Natural killer cell treated with Interleukin-12 subunit alpha and Interleukin-12 subunit beta and Interleukin-15 and Interleukin-18, amount 100 ng/mL, for 72 hours (primary cell): ENCODE measurements around the gene MARCHF9. TPM values are rescaled to one million over a fixed set of nuclear protein-coding genes. Genes with fewer than 3 reads are reported as not detected.

Experiments
- ATAC-seq, 2 donors: fragments of 150-1000 bp; cut with Tn5 transposase in 1 of 2; sonication (Bioruptor Pico), chemical (Tn5 transposase) in 1 of 2; 2 replicates each; pipeline ENCODE4 v1.10.0; 2021
- DNase-seq: peaks from one replicate; pipeline ENCODE4 v3.0.0; 2022; ENCODE audit warnings: low spot score
- H3K27ac Mint-ChIP-seq, 2 donors: 1 replicate in 1 of 2; 2 replicates in 1 of 2; pipeline ENCODE4 v1.8.0; 2022; ENCODE audit warnings: mixed read lengths in 2 of 2, mild to moderate bottlenecking in 1 of 2, moderate library complexity in 1 of 2
- H3K27me3 Mint-ChIP-seq, 2 donors: 1 replicate in 1 of 2; 2 replicates in 1 of 2; pipeline ENCODE4 v1.8.0; 2022; ENCODE audit warnings: mixed read lengths in 2 of 2
- H3K36me3 Mint-ChIP-seq: one replicate; pipeline ENCODE4 v1.8.0; 2022; ENCODE audit warnings: mixed read lengths
- H3K4me1 Mint-ChIP-seq, 2 donors: 1 replicate in 1 of 2; 2 replicates in 1 of 2; pipeline ENCODE4 v1.8.0; 2022; ENCODE audit warnings: low read depth in 2 of 2, mixed read lengths in 2 of 2, mild to moderate bottlenecking in 1 of 2
- H3K4me3 Mint-ChIP-seq: one replicate; pipeline ENCODE4 v1.8.0; 2022; ENCODE audit warnings: mixed read lengths
- H3K9me3 Mint-ChIP-seq: 2 replicates; pipeline ENCODE4 v1.8.0; 2022; ENCODE audit warnings: mixed read lengths
- total RNA-seq, 2 donors: library from RNA; stranded (reverse); gene quantifications; one replicate each; pipeline ENCODE4 v1.2.3, GENCODE V29; 2022

MARCHF9 gene
- total RNA-seq, 2 donors from 2014 or later, result 15.8 to 17.0 TPM

DNA sequence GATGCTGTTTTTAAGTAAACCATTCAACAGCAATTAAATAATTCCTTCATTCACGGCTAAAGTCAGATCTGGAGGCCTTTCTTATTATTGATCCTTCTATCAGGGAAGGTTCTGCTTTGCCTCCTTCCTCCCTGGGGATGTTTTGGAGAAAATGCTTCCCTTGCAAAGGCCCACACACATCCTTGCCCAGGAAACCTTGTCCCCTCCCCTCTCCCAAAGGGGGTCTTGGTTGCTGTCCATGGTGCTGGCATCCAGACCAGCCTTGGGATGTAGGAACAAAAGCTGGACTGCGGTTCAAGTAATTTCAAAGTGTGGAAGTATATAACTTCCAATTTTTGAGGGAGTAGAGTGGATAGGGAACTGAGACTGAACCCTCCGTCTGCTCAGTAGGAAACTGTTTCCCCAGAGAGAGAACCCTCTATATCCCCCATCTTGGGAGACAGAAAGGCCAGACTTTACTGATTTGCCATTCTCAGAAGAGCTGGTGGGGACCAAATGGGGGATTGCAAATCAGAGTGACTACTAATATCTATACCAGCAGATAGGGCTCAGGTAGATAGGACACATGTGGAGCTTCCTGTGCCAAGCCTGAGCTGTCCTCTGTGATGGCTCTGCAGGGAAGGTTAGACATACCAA lies 5.6 kb downstream of the MARCHF9 start:
- Mint-ChIP-seq H3K4me3 (no peak overlapping the region), H3K27ac (no peak overlapping the region), H3K4me1 (peaks cover 32 to 45% of the 10 kb centered on the region in 2 donors), H3K9me3 (no peaks in the 10 kb centered on the region), H3K27me3 (peaks cover 8 to 13% of the 10 kb centered on the region in 2 donors), H3K36me3 (no peaks in the 10 kb centered on the region)
- DNase-seq (peak; percentile 20), ATAC-seq (no peak)

GRCh38 chr12:57761391-57761998 lies 6.6 kb downstream of the MARCHF9 start:
- peaks cover 9 to 17% of the 10 kb centered on the region in 2 donors for H3K27me3 Mint-ChIP-seq
- H3K27ac Mint-ChIP-seq, result no peak overlapping the region
- no peaks in the 10 kb centered on the region for H3K9me3 Mint-ChIP-seq
- DNase-seq, result no peak
- no peak for ATAC-seq
- H3K4me1 Mint-ChIP-seq, result peaks cover 34 to 47% of the 10 kb centered on the region in 2 donors
- no peaks in the 10 kb centered on the region for H3K36me3 Mint-ChIP-seq
- H3K4me3 Mint-ChIP-seq, result no peak overlapping the region

DNA sequence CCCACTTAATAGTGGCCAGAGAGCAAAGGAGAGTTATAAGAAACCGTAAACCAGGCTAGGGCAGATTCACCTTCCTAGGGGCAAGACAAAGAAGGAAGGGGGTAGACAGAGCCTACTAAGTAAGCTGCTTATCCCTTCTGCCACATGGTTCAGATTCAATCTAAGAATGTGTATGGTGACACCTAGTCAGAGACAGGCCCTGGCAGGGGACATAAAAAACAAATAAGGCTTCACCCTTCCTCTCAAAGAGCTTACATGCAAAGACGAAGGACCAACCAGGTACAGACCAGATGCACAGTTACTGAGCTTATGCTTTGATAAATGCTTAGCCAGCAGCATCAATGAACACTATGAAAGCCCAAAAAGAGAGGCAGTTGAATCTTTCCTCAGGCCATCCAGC lies 7.6 kb downstream of the MARCHF9 start:
- no peak overlapping the region for H3K4me3 Mint-ChIP-seq
- no peaks in the 10 kb centered on the region for H3K9me3 Mint-ChIP-seq
- DNase-seq (no peak), ATAC-seq (no peak)
- H3K36me3 Mint-ChIP-seq, result no peaks in the 10 kb centered on the region
- H3K4me1 Mint-ChIP-seq, result peaks cover 32 to 49% of the 10 kb centered on the region in 2 donors
- no peak overlapping the region for H3K27ac Mint-ChIP-seq
- H3K27me3 Mint-ChIP-seq, result peaks cover 12 to 21% of the 10 kb centered on the region in 2 donors

- DNase-seq (no peak), ATAC-seq (no peak)
- peaks cover 28 to 46% of the 10 kb centered on the region in 2 donors for H3K4me1 Mint-ChIP-seq
- H3K36me3 Mint-ChIP-seq, result no peaks in the 10 kb centered on the region
- H3K27ac Mint-ChIP-seq, result no peak overlapping the region
- H3K27me3 Mint-ChIP-seq, result peaks cover 12 to 21% of the 10 kb centered on the region in 2 donors
- H3K9me3 Mint-ChIP-seq, result no peaks in the 10 kb centered on the region
- H3K4me3 Mint-ChIP-seq, result peak overlapping the region; percentile 84
These were observed 9.2 kb downstream of the MARCHF9 start for GRCh38 chr12:57763881-57764661.

DNA sequence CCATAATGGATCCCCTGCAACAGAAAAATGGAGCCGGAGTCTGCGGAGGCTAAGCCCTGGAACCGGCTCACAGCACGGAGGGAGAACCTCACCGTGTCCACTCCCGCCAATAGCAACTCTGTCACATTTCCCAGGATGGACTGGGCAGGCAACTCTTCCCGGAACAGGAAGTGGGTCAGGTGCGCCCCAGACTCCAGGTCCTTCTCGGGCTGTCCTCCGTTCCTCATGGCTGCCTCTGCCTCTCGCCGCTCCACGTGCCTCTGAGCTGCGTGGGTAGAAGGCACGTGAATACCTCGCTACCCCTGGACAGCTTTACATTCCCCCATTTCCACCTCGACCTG lies 9.7 kb downstream of the MARCHF9 start:
- peak in 1 of 2 donors; percentile 6 for ATAC-seq
- H3K4me1 Mint-ChIP-seq, result peaks cover 28 to 44% of the 10 kb centered on the region in 2 donors
- peak overlapping the region in 1 of 2 donors; percentile 71 for H3K27ac Mint-ChIP-seq
- H3K36me3 Mint-ChIP-seq, result no peaks in the 10 kb centered on the region
- no peak for DNase-seq
- no peaks in the 10 kb centered on the region for H3K9me3 Mint-ChIP-seq
- peaks cover 12 to 21% of the 10 kb centered on the region in 2 donors for H3K27me3 Mint-ChIP-seq
- peak overlapping the region; percentile 84 for H3K4me3 Mint-ChIP-seq

- no peaks in the 10 kb centered on the region for H3K36me3 Mint-ChIP-seq
- H3K4me1 Mint-ChIP-seq, result peaks cover 33 to 46% of the 10 kb centered on the region in 2 donors
- peaks cover 12 to 21% of the 10 kb centered on the region in 2 donors for H3K27me3 Mint-ChIP-seq
- H3K27ac Mint-ChIP-seq, result peak overlapping the region in 1 of 2 donors; percentile 71
- ATAC-seq (peak; percentile 80 to 87), DNase-seq (peak; percentile 74)
- peak overlapping the region; percentile 84 for H3K4me3 Mint-ChIP-seq
- H3K9me3 Mint-ChIP-seq, result no peaks in the 10 kb centered on the region
These were observed 10.2 kb downstream of the MARCHF9 start for GRCh38 chr12:57765003-57765697.

DNA sequence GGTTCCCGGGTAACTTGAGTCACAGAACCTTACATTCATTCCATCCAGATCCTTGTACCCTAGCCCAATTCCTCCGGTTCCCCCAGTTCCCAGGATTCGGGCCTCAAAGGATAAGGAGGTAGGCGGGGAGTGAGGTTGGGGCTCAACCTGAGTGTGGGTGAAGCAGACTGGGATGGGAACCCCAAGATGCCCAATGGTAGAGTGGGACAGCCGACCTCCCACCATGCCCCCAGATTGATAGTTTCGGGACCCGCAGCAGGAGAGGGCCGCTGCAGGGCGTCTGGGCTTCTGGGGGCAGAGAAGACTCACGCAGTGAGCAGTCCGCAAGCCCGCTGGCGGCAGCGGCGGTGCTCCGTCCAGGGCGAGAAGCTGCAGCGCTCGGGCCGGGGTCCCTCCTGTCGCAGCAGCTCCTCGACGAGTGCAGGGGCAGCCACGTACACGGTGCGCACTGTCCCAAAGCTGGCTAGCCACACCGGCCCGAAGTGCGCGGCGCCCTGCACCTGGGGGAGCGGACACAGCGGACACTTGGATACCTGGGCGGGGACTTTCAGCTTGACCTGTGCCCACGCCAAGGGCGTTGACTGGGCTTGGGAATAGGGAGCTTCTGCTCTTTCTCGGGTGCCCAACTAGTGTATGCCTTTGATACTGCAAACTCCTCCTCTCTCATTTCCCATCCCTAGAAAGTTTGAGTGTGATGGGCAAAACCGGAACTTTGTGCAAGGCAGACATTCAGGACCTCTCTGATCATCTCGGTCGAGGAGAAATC lies 11.0 kb downstream of the MARCHF9 start:
- no peak for DNase-seq
- Mint-ChIP-seq H3K27ac (peak overlapping the region in 1 of 2 donors; percentile 71), H3K36me3 (no peaks in the 10 kb centered on the region), H3K4me1 (peaks cover 40 to 51% of the 10 kb centered on the region in 2 donors), H3K9me3 (no peaks in the 10 kb centered on the region), H3K4me3 (peak overlapping the region; percentile 84), H3K27me3 (peaks cover 12 to 21% of the 10 kb centered on the region in 2 donors)
- peak; percentile 16 to 22 for ATAC-seq

DNA sequence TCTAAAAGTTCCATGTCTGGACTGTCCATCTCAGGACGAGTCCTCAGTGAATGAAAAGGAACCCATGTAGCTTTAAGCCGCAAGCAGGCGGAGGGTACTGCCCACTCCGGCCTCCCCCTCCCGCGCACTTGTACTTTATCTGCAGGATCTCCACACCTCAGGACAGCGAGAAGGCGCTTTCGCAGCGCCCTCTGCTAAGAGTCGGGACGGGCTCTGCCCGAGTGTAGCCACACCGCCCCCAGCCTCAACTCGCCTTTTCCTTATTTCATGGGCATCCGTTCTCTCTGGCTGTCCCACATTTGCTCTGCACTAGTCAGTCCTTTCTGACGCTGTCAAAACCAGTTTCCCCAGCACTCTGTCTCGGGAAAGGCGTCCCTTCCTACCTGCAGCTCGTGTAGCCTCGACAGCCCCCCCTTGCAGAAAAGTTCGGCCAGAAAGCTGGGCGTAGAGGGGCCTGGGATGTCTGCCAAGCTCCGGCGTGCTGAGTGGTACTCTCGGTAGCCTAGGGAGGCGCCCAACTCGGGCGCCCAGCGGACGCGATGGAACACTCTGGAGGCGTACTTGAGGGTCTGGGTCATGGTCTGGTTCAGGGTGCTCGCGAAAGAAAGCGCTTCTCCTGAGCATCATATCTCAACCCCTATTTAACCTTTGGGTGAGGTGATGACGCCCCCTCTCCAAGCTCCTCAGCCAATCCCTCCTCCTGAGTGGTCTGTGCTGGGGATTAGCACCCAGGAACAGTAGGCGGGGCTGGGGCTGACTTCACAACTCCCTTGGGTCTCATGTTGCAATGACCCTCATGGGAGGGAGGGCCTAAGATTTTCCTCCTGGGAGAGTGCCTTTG lies 11.8 kb downstream of the MARCHF9 start, which contains the start of gene CYP27B1:
CYP27B1 (minus strand) TSS at position 615 of the 841 bp plus-strand sequence; CDS start at position 578, 37 bp downstream.
- H3K4me1 Mint-ChIP-seq, result peaks cover 49 to 53% of the 10 kb centered on the region in 2 donors

GRCh38 chr12:57767305-57767698 lies 12.4 kb downstream of the MARCHF9 start:
- H3K36me3 Mint-ChIP-seq, result no peaks in the 10 kb centered on the region

More for the DNA sequence above, 11.8 kb downstream of the MARCHF9 start, which contains the start of gene CYP27B1:
- ATAC-seq (peak; percentile 37), DNase-seq (no peak)
- H3K4me3 Mint-ChIP-seq, result peak within 1 kb of the TSS; percentile 74
- no peaks in the 10 kb centered on the region for H3K9me3 Mint-ChIP-seq
- peak within 1 kb of the TSS in 1 of 2 donors; percentile 70 for H3K27ac Mint-ChIP-seq
- peaks cover 12 to 21% of the 10 kb centered on the region in 2 donors for H3K27me3 Mint-ChIP-seq
- no peaks in the 10 kb centered on the region for H3K36me3 Mint-ChIP-seq

DNA sequence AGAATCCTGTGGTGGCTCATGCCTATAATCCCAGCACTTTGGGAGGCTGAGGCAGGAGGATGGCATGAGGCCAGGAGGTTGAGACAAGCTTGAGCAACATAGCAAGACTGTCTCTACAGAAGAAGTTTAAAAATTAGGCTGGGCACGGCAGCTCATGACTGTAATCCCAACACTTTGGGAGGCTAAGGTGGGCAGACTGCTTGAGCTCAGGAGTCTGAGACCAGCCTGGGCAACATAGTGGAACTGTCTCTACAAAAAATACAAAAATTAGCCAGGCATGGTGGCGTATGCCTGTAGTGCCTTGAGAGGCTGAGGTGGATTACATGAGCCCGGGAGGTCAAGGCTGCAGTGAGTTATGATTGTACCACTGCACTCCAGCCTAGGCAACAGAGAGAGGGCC lies 13.0 kb downstream of the MARCHF9 start:
- no peaks in the 10 kb centered on the region for H3K36me3 Mint-ChIP-seq
- no peaks in the 10 kb centered on the region for H3K9me3 Mint-ChIP-seq
- H3K4me3 Mint-ChIP-seq, result no peak overlapping the region
- no peak for DNase-seq
- peaks cover 12 to 21% of the 10 kb centered on the region in 2 donors for H3K27me3 Mint-ChIP-seq
- peaks cover 55 to 58% of the 10 kb centered on the region in 2 donors for H3K4me1 Mint-ChIP-seq
- H3K27ac Mint-ChIP-seq, result no peak overlapping the region
- no peak for ATAC-seq

More at GRCh38 chr12:57767305-57767698, 12.4 kb downstream of the MARCHF9 start:
- peaks cover 12 to 21% of the 10 kb centered on the region in 2 donors for H3K27me3 Mint-ChIP-seq
- DNase-seq (no peak), ATAC-seq (no peak)
- no peak overlapping the region for H3K4me3 Mint-ChIP-seq
- no peak overlapping the region for H3K27ac Mint-ChIP-seq
- peaks cover 52 to 56% of the 10 kb centered on the region in 2 donors for H3K4me1 Mint-ChIP-seq
- no peaks in the 10 kb centered on the region for H3K9me3 Mint-ChIP-seq

DNA sequence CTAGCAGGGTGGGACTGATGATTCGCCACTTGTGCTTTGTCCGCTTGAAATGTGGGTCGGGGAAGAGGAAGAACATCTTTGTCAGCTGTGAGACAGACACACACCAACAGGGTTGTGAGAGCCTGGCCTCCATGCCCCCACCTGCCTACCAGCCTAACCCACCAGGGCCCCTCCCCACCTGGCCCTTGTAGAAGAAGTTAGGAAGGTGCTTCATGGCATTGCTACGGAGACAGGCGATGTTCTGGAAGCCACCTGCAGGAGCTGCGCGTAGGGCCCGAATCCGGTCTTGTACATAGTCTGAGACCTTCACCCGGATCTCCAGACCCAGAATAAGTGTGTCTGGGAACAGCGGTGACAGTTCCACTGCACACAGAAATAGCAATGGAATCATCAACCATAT lies 14.7 kb downstream of the MARCHF9 start:
- H3K9me3 Mint-ChIP-seq, result no peaks in the 10 kb centered on the region
- peaks cover 4 to 8% of the 10 kb centered on the region in 2 donors for H3K27me3 Mint-ChIP-seq
- ATAC-seq (no peak), DNase-seq (no peak)
- H3K4me1 Mint-ChIP-seq, result peaks cover 50 to 51% of the 10 kb centered on the region in 2 donors
- H3K27ac Mint-ChIP-seq, result peak overlapping the region in 1 of 2 donors; percentile 98
- H3K36me3 Mint-ChIP-seq, result no peaks in the 10 kb centered on the region
- peak overlapping the region; percentile 100 for H3K4me3 Mint-ChIP-seq

DNA sequence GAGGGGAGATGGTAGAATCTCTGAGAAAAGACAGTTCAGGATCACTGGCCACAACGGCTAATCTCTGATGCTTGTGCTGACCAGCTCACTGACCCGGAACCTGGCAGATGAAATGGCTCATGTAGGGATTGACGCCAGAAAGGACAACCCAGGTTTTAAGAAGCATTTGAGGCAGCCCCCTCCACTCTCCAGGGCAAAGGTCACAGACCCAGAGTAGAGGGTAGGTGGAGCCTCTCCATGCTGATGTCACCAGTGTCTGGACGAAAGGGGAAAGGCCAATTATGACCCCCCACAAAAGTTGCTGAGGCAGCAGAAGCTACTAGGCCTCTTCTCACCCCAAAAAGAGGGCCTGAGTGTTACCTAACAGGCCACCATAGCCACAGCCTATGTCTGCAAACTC lies 15.8 kb downstream of the MARCHF9 start:
- Mint-ChIP-seq H3K36me3 (no peaks in the 10 kb centered on the region), H3K27ac (peak overlapping the region; percentile 96 to 98), H3K4me1 (peaks cover 41 to 42% of the 10 kb centered on the region in 2 donors), H3K4me3 (peak overlapping the region; percentile 100), H3K9me3 (no peaks in the 10 kb centered on the region), H3K27me3 (peaks cover 4 to 8% of the 10 kb centered on the region in 2 donors)
- no peak for DNase-seq
- no peak for ATAC-seq
